Right renal pelvis (tissue), 4 donors: Measurements from ENCODE around the gene EFHD2. TPM values are rescaled to one million over a fixed set of nuclear protein-coding genes. Genes with fewer than 3 reads are reported as not detected.
"Not testable (repeated sequence)": the region's sequence is repeated elsewhere in the genome, so short reads cannot be mapped to it uniquely, and the experiment has no call there.

Experiments used
- DNase-seq, 4 donors: peaks; one replicate each; pipeline ENCODE4 v3.0.0-alpha.2; 2013; ENCODE audit warnings: low read depth in 4 of 4, low spot score in 3 of 4, missing footprints in 1 of 4
- polyA plus RNA-seq, 4 donors: library from polyadenylated mRNA; unstranded; fragments of 120-200 nt; gene quantifications; one replicate each; pipeline ENCODE4 v1.2.1, GENCODE V29; 2013; ENCODE audit not compliant: insufficient read length in 4 of 4

The EFHD2 gene, protein sequence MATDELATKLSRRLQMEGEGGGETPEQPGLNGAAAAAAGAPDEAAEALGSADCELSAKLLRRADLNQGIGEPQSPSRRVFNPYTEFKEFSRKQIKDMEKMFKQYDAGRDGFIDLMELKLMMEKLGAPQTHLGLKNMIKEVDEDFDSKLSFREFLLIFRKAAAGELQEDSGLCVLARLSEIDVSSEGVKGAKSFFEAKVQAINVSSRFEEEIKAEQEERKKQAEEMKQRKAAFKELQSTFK
- polyA plus RNA-seq = 10 to 100 TPM; 11.9 to 18.6 (median 13.2) TPM

GRCh38 chr1:15409388-15410222 lies at the start of gene EFHD2:
TSS of gene EFHD2 (plus strand) at chr1:15409888. CDS start at chr1:15409972, 84 bp downstream.
- DNase-seq = peak; percentile 62 to 75 (median 72)

GRCh38 chr1:15360700-15361099 lies 49.0 kb upstream of the EFHD2 start:
- DNase-seq = no peak

GRCh38 chr1:15362096-15362736 lies 47.5 kb upstream of the EFHD2 start:
- no peak for DNase-seq

DNA sequence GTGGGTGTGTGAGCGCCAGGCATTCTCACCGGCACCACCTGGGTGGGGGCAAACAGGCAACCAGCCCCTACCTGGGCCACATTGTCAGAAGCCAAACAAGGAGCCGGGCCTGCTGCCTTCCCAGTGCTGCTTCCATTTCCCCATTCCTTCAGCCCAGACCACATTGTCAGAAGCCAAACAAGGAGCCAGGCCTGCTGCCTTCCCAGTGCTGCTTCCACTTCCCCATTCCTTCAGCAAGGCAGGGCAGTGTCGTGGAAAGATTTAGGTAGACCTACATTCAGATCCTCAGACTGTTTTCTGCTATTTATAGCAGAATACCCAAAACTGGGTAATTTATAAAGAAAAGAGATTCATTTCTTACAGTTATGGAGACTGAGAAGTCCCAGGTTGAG lies 47.0 kb upstream of the EFHD2 start:
- no peak for DNase-seq

- DNase-seq = no peak
Observed at GRCh38 chr1:15364740-15365139, 44.9 kb upstream of the EFHD2 start.

GRCh38 chr1:15368888-15369287 lies 40.8 kb upstream of the EFHD2 start:
- no peak for DNase-seq

DNA sequence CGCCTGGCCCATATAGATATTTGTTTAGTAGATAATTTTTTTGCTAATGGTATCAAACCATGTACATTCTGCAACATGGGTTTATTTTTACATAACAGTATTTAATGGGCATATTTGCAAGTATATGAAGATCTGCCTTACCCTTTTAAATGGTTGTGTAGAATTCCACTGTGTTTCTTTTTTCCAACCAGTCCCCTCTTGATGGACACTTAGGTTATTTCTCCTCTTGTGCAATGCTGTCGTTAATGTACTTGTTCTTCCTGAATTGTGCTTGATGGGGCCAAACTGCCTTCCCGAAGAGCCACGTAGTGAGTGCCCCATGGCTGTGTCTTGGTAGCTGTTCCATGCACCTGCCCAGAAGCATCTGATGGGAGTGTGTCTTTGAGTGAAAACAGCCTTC lies 39.4 kb upstream of the EFHD2 start:
- no peak for DNase-seq

GRCh38 chr1:15370781-15371520 lies 38.7 kb upstream of the EFHD2 start:
- no peak for DNase-seq

GRCh38 chr1:15371610-15372545 lies 37.8 kb upstream of the EFHD2 start:
- no peak for DNase-seq

- DNase-seq = no peak
Observed at GRCh38 chr1:15378729-15379128, 31.0 kb upstream of the EFHD2 start.

DNA sequence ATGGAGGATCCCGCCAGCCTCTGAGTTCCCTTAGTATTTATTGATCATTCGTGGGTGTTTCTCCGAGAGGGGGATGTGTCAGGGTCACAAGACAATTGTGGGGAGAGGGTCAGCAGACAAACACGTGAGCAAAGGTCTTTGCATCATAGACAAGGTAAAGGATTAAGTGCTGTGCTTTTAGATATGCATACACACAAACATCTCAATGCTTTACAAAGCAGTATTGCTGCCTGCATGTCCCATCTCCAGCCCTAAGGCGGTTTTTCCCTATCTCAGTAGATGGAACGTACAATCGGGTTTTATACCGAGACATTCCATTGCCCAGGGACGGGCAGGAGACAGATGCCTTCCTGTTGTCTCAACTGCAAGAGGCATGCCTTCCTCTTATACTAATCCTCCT lies 30.5 kb upstream of the EFHD2 start:
- DNase-seq = not testable (repeated sequence)

DNA sequence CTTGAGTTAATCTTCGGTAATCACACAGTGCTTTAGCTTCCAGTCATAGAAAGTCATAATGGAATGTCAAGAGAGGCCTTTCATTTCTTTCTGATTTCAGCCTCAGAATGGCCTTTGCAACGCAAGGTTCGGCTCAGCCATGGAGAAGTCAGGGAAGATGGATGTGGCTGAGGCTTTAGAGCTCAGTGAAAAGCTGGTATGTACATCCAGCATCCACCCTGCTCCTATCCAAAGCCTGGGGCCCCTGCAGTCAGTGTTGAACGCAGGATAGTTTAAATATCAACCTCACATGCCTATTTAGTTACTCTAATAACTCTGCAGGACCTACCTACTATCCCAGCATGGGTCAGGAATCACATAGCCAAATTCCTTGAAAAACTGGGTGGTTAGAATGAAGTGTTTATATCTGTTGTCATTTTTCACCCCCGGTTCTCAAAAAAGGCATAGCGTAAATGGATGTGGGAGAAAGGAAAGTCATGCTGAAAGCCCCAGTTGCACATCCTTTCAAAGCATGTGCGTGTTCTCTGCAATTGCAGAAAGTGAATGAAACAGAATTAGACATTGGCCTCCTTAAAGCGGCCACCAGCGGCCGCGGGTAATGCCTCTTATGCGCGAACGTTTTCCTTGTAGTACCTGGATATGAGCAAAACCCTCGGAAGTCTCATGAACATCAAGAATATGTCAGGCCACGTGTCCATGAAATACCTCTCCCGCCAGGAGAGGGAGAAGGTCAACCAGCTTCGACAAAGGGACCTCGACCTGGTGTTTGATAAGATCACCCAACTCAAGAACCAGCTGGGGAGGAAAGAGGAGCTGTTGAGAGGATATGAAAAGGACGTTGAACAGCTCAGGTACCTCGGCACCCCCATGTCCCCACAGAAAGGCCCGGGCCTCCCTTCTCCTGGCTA lies 28.8 kb upstream of the EFHD2 start:
- DNase-seq = no peak

DNA sequence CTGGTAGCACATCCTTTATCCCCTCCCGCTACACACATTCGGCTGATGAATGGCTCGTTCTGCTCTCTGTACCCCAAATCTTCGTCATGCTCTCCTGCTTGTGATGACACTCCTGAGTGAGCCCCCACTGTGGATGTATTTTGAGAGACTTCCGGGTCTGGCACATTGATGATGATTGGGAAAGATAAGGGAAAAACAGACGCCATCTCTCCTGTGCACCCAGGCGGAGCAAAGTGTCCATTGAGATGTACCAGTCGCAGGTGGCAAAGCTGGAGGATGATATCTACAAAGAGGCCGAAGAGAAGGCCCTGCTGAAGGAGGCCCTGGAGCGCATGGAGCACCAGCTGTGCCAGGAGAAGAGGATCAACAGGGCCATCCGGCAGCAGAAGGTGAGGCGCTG lies 27.9 kb upstream of the EFHD2 start:
- no peak for DNase-seq

DNA sequence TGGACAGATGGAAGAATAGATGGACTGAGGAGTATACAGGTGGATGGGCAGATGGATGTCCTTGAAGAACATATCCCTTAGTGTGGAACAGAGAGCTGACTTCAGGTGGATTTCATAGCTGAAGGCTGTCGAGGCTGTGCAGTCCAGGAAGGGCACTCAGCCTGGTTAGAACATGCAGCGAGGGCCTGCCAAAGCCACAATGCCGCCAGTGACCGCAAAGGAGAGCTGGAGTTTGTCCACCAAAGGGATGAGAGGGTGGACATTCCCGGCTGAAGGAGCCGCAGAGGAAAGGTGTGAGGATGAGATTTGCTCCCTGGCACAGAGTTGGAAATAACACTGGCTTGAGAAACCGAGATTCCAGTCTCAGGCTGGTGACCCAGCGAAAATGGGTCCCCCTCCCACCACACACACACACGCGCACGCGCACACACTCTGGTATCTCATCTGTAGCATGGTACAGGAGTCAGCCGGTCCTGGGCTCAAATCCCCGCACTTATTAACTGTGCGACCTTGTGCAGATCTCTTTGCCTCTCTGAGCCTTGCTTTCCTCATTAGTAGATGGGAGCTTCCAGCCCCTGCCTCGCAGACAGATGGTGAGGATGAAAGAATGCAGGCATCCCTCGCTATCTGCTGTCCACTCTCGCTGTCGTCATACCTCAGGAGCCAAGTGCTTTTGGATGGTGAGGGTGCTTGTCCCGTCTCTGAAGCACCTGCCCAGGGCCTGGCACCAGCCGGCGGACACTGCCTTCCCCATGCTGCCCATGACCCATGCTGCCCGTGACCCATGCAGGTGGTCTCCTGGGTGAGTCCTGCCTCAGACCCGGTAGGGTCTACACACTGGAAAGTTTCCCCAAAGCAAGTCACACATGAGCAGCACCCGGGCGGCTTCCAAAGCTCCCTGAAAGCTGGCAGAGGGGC lies 26.8 kb upstream of the EFHD2 start:
- DNase-seq = no peak

DNA sequence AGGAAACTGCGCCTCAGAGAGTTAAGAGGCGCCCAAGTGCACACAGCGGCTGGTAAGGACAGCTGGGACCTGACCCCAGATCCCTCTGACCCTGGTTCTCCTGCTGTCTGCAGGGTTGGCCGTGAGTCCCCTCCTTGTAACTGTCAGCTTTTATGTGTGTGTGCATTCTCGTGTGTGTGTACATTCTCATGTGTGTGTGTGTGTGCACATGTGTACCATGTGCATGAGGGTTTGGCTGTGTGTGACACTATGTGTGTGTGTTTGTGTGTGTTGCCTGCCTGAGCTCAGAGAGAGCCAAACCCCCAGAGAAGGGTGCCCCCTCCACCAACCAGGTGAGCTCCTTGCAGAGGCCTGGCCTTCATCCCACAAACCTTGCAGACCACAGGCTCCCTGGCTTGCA lies 25.9 kb upstream of the EFHD2 start:
- DNase-seq = no peak

GRCh38 chr1:15384301-15384901 lies 25.3 kb upstream of the EFHD2 start:
- DNase-seq = no peak

DNA sequence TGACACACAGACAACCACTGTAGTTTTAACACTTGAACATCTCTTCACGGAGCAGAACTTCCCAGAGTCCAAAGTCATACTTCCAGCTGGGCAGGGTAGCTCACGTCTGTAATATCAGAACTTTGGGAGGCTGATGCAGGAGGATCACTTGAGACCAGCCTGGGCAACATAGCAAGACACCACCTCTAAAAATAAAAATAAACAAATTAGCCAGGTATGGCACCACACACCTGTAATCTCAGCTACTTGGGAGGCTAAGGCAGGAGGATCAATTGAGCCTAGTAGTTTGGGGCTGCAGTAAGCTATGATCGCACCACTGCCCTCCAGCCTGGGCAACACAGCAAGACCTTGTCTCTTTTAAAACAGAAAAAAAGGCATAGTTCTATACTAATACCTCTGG lies 24.3 kb upstream of the EFHD2 start:
- no peak for DNase-seq
